Stimulated activated CD8-positive, alpha-beta memory T cell treated with anti-CD3 and anti-CD28 coated beads, Interleukin-7, amount 100 ng/mL, for 48 hours (primary cell): ENCODE results near the gene NINL.
"Not testable (repeated sequence)": the region's sequence is repeated elsewhere in the genome, so short reads cannot be mapped to it uniquely, and the experiment has no call there.

Experiments
- DNase-seq, 2 donors: peaks; one replicate each; pipeline ENCODE4 v3.0.0-alpha.2; 2020; ENCODE audit warnings: low read depth in 1 of 2; ENCODE audit errors: extremely low read depth in 1 of 2

The NINL gene

GRCh38 chr20:25553819-25554296, 31.5 kb downstream of the NINL start:
- DNase-seq, result no peak

GRCh38 chr20:25552977-25553376, 32.4 kb downstream of the NINL start:
- no peak for DNase-seq

- no peak for DNase-seq
These were observed 33.7 kb downstream of the NINL start for GRCh38 chr20:25551413-25552215.

GRCh38 chr20:25550645-25551337, 34.5 kb downstream of the NINL start:
- not testable (repeated sequence) for DNase-seq

- no peak for DNase-seq
These were observed 35.4 kb downstream of the NINL start for GRCh38 chr20:25549843-25550477.

GRCh38 chr20:25549172-25549773, 36.1 kb downstream of the NINL start:
- no peak for DNase-seq

GRCh38 chr20:25548613-25549086, 36.7 kb downstream of the NINL start:
- no peak for DNase-seq

GRCh38 chr20:25547999-25548398, 37.3 kb downstream of the NINL start:
- DNase-seq, result no peak

GRCh38 chr20:25547063-25547462, 38.3 kb downstream of the NINL start:
- DNase-seq, result no peak

- no peak for DNase-seq
These were observed 39.3 kb downstream of the NINL start for GRCh38 chr20:25546048-25546447.

GRCh38 chr20:25545171-25545570, 40.2 kb downstream of the NINL start:
- no peak for DNase-seq

- no peak for DNase-seq
These were observed 40.6 kb downstream of the NINL start for GRCh38 chr20:25544734-25545133.

GRCh38 chr20:25544311-25544710, 41.0 kb downstream of the NINL start:
- DNase-seq, result no peak

GRCh38 chr20:25543068-25543467, 42.3 kb downstream of the NINL start:
- no peak for DNase-seq

- DNase-seq, result no peak
These were observed 43.7 kb downstream of the NINL start for GRCh38 chr20:25541676-25542075.

- no peak for DNase-seq
These were observed 45.3 kb downstream of the NINL start for GRCh38 chr20:25539742-25540672.

- DNase-seq, result no peak
These were observed 46.3 kb downstream of the NINL start for GRCh38 chr20:25538838-25539665.

GRCh38 chr20:25537890-25538289, 47.4 kb downstream of the NINL start:
- no peak for DNase-seq

GRCh38 chr20:25535762-25536161, 49.6 kb downstream of the NINL start:
- DNase-seq, result no peak
